Stimulated activated CD8-positive, alpha-beta memory T cell treated with anti-CD3 and anti-CD28 coated beads, Interleukin-7, amount 100 ng/mL, for 48 hours (primary cell): ENCODE measurements around the gene CERS4.
"Not testable (repeated sequence)": the region's sequence is repeated elsewhere in the genome, so short reads cannot be mapped to it uniquely, and the experiment has no call there.

Source experiments
- DNase-seq, 2 donors: peaks; one replicate each; pipeline ENCODE4 v3.0.0-alpha.2; 2020; ENCODE audit warnings: low read depth in 1 of 2; ENCODE audit errors: extremely low read depth in 1 of 2

CERS4 gene

DNA sequence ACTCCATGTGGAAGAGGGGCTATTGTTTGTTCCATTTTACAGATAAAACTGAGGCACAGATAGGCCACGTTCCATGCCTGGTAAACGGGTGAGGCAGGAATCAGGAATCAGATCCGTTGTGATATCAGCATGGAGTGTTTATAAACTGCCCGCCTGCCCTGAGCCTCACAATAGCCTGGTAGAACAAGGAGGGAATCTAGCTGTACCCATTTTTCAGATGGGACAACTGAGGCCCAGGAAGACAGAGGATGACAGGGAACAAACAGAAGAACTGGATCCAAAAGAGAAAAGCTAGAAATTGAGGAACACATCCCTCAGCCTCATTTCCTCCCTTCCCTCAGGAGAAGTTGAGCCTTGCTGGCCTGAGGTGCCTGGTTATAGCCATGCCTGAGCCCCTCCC is 32.5 kb downstream of the CERS4 start:
- no peak for DNase-seq

- DNase-seq, result no peak
Measured at GRCh38 chr19:8242211-8242821, 33.1 kb downstream of the CERS4 start.

DNA sequence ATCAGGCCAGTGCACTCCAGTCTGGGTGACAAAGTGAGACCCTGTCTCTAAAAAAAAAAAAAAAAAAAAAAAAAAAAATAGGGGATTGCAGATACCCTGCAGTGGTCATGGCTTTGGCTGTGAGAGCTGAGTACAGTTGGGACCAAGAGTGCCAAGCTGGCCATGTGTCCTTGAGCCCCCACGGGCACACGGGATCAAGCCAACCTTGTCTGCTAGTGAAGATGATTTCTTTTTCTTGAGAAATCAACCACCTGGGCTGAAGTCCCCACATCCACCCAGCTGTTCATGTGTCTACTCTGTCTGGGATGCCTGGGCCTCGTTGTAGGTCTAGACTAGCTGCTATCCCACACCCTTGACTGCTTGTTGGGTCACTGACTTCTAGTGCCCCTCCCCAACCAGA is 34.0 kb downstream of the CERS4 start:
- no peak for DNase-seq

- DNase-seq, result no peak
Measured at GRCh38 chr19:8244442-8244841, 35.3 kb downstream of the CERS4 start.

DNA sequence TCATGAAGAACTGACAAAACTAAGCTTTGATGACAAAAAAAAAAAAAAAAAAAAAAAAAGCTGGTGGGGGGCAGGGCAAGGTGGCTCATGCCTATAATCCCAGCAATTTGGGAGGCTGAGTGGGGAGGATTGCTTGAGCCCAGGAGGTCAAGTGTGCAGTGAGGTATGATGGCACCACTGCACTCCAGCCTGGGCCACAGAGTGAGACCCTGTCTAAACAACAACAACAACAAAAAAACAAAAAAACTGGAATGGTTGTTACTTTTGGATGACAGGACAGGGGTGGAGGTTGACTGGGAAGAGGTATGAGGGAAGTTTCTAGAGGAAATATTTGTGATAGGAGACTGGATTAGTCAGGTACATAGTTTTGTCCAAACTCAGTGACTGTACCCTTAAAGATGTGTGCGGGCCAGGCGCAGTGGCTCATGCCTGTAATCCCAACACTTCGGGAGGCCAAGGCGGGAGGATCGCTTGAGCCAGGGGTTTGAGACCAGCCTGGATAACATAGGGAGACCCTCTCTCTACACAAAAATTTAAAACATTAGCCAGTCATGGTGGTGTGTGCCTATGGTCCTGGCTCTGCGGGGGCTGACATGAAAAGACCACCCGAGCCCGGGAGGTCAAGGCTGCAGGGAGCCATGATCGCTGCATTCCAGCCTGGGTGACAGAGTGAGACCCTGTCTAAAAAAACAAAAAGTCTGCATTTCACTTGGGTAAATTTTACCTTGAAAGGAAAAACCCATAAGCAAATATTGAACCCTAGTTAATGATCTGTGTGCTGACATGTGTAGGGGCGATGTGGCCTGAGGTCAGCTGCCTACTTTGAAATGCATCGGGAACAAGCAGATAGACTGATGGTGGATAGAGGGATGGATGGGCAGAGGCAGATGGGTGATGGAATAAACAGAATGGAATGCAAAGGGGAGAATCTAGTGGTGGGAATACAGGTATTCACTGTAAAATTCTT is 37.0 kb downstream of the CERS4 start:
- DNase-seq, result no peak

GRCh38 chr19:8247129-8247890 is 38.1 kb downstream of the CERS4 start:
- DNase-seq, result not testable (repeated sequence)

GRCh38 chr19:8248348-8249328 is 39.5 kb downstream of the CERS4 start:
- DNase-seq, result no peak

GRCh38 chr19:8250596-8250995 is 41.4 kb downstream of the CERS4 start:
- DNase-seq, result no peak

DNA sequence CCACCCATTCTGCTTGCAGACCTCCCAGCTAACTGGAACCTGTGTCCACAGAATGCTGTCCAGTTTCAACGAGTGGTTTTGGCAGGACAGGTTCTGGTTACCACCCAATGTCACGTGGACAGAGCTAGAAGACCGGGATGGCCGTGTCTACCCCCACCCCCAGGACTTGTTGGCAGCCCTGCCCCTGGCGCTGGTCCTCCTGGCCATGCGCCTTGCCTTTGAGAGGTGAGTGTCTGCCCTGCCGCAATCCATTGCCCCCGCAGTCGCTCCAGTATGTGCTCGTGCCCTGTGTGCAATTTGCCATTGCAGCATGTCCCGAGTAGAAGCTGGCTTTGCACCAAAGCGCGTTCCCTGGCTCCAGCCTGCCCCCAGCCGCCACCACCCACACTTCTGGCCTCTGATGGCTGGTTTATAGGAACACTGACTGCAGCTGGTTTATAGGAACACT is 41.9 kb downstream of the CERS4 start:
- no peak for DNase-seq

GRCh38 chr19:8252922-8253589 is 43.9 kb downstream of the CERS4 start:
- DNase-seq, result peak; percentile 54 to 62

DNA sequence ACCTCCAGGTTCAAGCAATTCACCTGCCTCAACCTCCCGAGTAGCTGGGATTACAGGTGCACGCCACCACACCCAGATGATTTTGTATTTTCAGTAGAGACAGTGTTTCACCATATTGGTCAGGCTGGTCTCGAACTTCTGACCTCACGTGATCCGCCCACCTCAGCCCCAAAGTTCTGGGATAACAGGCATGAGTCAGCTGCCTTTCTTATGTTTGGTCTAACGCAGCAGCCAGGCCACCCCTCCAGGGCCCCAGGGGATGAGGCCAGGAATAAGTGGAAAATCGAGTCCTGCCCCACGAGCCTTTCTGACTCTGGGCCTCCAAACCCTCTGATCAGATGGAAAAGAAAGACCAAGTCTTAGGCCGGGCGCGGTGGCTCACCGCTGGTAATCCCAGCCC is 44.5 kb downstream of the CERS4 start:
- no peak for DNase-seq

DNA sequence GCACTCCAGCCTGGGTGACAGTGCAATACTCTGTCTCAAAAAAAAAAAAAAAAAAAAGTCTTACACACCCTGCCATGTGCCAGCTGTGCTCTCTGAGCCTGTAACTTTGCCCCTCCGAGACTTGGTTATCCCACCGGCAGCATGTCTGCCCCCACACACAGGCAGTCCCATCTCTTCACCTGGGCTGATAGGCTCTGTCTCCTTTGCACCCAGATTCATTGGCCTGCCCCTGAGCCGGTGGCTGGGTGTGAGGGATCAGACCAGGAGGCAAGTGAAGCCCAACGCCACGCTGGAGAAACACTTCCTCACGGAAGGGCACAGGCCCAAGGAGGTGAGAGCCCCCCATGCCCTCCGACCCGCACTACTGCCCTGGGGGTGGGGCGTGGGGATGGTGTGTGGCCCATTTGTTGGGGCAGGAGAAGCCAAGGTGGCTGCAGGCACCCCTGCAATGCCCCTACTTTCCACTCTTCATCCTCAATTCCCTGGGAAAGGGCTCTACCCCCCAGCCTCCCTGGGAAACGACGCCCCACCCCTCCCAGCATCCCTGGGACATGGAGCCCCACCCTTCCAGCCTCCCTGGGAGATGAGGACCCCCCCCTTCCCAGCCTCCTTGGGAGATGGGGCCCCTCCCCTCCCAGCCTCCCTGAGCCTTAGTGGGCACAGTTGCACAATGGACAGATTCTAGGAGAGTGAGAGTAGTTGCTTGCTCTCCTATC is 45.3 kb downstream of the CERS4 start:
- DNase-seq, result no peak

DNA sequence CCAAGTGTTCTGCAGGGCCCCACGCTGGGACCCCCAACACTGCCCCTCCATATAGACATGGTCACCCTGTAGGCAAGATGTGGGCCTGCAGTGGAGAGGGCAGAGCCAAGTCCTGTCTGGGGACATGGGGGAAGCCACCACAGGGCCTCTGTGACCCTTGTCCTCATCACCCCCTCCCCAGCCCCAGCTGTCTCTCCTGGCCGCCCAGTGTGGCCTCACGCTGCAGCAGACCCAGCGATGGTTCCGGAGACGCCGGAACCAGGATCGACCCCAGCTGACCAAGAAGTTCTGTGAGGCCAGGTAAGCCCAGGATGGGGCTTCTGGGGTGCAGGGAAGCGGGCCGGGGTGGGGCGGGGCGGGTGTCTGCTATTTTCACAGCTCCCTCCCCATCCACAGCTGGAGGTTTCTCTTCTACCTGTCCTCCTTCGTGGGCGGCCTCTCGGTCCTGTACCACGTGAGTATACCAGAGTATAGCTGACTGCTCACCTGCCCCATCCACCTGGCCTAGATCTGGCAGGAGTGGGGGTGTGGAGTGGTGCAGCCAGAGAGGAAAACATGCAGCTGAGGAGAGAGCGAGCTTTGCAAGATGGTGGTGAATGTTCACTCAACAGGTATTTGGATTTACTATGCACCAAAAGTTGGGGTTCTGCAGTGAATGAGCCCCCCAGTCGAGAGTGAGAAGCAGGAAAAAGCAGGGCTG is 46.4 kb downstream of the CERS4 start:
- no peak for DNase-seq

- DNase-seq, result no peak
Measured at GRCh38 chr19:8256276-8257051, 47.3 kb downstream of the CERS4 start.

DNA sequence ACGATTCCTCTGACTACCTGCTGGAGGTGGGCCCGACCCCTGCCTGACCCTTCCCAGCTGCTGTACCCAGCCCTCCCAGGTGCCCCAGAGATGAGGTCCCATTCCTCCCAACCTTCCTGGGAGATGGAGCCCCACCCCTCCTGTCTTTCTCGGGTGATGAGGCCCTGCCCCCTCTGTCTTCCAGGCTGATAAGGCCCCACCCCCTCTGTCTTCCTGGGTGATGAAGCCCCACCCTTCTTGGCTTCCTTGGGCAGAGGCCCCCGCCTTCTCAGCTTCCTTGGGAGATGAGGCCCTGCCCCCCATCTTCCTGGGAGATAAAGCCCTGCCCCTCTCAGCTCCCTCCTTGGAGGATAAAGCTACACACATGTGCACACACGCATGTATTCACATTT is 47.9 kb downstream of the CERS4 start:
- no peak for DNase-seq

GRCh38 chr19:8259142-8259921 is 50.2 kb downstream of the CERS4 start:
- DNase-seq, result no peak

GRCh38 chr19:8259922-8260247 is 50.7 kb downstream of the CERS4 start:
- no peak for DNase-seq
